Medulla oblongata (tissue), 1 donor: ENCODE results near the gene AK3.
"Not testable (repeated sequence)": the region's sequence is repeated elsewhere in the genome, so short reads cannot be mapped to it uniquely, and the experiment has no call there.

Experiments
- DNase-seq: peaks from one replicate; pipeline ENCODE4 v3.0.0-alpha.2; 2015; ENCODE audit errors: extremely low spot score

AK3 gene

GRCh38 chr9:4666042-4666699, 74.8 kb downstream of the AK3 start, which contains the start of gene SPATA6L:
Gene SPATA6L (minus strand): TSS chr9:4666480. CDS start chr9:4666250, 230 bp downstream.
- DNase-seq = peak; percentile 79

- no peak for DNase-seq
Measured at GRCh38 chr9:4665357-4665756, 75.6 kb downstream of the AK3 start.

GRCh38 chr9:4663956-4664355, 77.0 kb downstream of the AK3 start:
- DNase-seq = peak; percentile 57

GRCh38 chr9:4662989-4663792, 77.8 kb downstream of the AK3 start:
- DNase-seq = no peak

- DNase-seq = peak; percentile 91
Measured at GRCh38 chr9:4662108-4662988, 78.7 kb downstream of the AK3 start, which contains the start of gene PLPP6. Gene PLPP6 (plus strand): TSS chr9:4662294. CDS start chr9:4662376, 82 bp downstream.

GRCh38 chr9:4661611-4662010, 79.4 kb downstream of the AK3 start:
- DNase-seq = no peak

- DNase-seq = no peak
Measured at GRCh38 chr9:4661165-4661564, 79.8 kb downstream of the AK3 start.

- DNase-seq = not testable (repeated sequence)
Measured at GRCh38 chr9:4660665-4661064, 80.3 kb downstream of the AK3 start.
